ENCODE results near the gene TRMT61B. TPM values are rescaled to one million over a fixed set of nuclear protein-coding genes. Genes with fewer than 3 reads are reported as not detected.

Gene TRMT61B
- total and polyA plus RNA-seq, 5 donors from 2014 or later = 18.0 to 23.6 (median 22.0) TPM

DNA sequence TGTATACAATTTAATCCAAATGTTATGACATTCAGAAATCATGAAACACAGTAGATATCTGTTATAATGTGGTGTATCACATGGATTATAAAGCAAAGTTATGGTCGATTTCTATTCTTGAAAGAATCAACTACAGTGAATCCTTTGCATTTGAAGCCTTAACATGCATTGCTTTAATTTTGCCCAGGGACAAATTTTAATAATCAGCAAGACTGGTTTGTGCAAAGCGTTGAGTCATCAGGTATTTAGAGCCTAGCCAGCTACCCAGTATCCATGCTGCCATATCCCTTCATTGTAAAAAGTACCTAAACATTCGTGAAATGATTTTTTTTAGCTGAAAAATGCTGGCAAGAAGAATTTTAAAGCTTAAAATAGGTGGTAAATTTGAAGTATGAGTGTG lies 68.4 kb downstream of the TRMT61B start:
- Mint-ChIP-seq H3K4me3 (no peak overlapping the region), H3K9me3 (peaks cover 0 to 4% (median 0%) of the 10 kb centered on the region in 7 donors), H3K4me1 (peaks cover 10 to 17% (median 15%) of the 10 kb centered on the region in 4 donors), H3K27ac (no peak overlapping the region), H3K27me3 (no peaks in the 10 kb centered on the region), H3K36me3 (peaks cover 30% of the 10 kb centered on the region)
- Histone ChIP-seq H3K27me3 (ENCODE audit: control insufficient read depth, insufficient read depth, low read length) (no peaks in the 10 kb centered on the region), H3K4me1 (ENCODE audit: control insufficient read depth, insufficient read depth, low read length, poor library complexity, severe bottlenecking) (no peaks in the 10 kb centered on the region), H3K27ac (ENCODE audit: insufficient read depth, low read length, poor library complexity, severe bottlenecking) (no peak overlapping the region), H3K9me3 (ENCODE audit: control insufficient read depth in 2 of 2, low read length in 2 of 2) (no peaks in the 10 kb centered on the region), H3K36me3 (ENCODE audit: control insufficient read depth, insufficient read depth, low read length) (peaks cover 53% of the 10 kb centered on the region), H3K4me3 (ENCODE audit: low read depth, low read length) (no peak overlapping the region)
- DNase-seq (no peak), ATAC-seq (ENCODE audit: low read depth in 2 of 2) (no peak)

Other genes starting within 250 kb of the TRMT61B start
- gene PPP1CB, start 118.5 kb downstream of the TRMT61B start, total RNA-seq = 303 TPM
- 100 to 1,000 TPM; 102 to 136 (median 117) TPM for gene PPP1CB, start 118.5 kb downstream of the TRMT61B start, polyA plus RNA-seq
- gene SPDYA, start 59.5 kb downstream of the TRMT61B start, total RNA-seq = 19.6 TPM
- under 1 TPM; 0.09 to 0.25 (median 0.16) TPM for gene SPDYA, start 59.5 kb downstream of the TRMT61B start, polyA plus RNA-seq
- 70.1 TPM for gene WDR43, start 24.4 kb upstream of the TRMT61B start, total RNA-seq
- 10 to 100 TPM; 27.4 to 44.7 (median 39.3) TPM for gene WDR43, start 24.4 kb upstream of the TRMT61B start, polyA plus RNA-seq
- 9.3 TPM for gene TOGARAM2, start 111.0 kb upstream of the TRMT61B start, total RNA-seq
- gene TOGARAM2, start 111.0 kb upstream of the TRMT61B start, polyA plus RNA-seq = 1 to 10 TPM in 3 of 4 donors, not detected in 1; 1.5 to 2.4 (median 1.7) TPM
- gene PCARE, start 204.2 kb upstream of the TRMT61B start, total RNA-seq = not detected
- not detected for gene PCARE, start 204.2 kb upstream of the TRMT61B start, polyA plus RNA-seq
- 37.7 TPM for gene CLIP4, start 245.1 kb upstream of the TRMT61B start, total RNA-seq
- 10 to 100 TPM; 13.5 to 22.5 (median 16.9) TPM for gene CLIP4, start 245.1 kb upstream of the TRMT61B start, polyA plus RNA-seq